GM19023 (cell line): Measurements from ENCODE around the gene TBC1D1.
A peak's percentile ranks its signal among the peaks of the same experiment; 100 is the strongest.

ENCODE experiments used
- ATAC-seq: cut with Tn5 transposase; IDR thresholded peaks from one replicate; pipeline ENCODE4 v1.9.1; 2021; ENCODE audit warnings: mild to moderate bottlenecking, moderate library complexity; ENCODE audit not compliant: unreplicated experiment

Gene TBC1D1

DNA sequence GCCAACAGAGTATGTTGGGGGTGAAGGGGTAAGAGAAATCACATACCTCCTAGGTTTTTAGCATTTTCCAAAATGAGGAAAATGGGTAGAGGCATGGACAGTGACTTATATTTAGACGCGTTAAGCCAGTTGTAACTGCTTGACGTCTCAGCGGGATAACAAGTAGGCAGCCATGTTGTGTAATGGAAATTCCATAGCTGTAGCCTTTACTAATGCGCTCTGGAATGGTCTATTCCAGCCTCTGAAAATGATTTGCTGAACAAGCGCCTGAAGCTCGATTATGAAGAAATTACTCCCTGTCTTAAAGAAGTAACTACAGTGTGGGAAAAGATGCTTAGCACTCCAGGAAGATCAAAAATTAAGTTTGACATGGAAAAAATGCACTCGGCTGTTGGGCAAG, 204.8 kb downstream of the TBC1D1 start:
- no peak for ATAC-seq

DNA sequence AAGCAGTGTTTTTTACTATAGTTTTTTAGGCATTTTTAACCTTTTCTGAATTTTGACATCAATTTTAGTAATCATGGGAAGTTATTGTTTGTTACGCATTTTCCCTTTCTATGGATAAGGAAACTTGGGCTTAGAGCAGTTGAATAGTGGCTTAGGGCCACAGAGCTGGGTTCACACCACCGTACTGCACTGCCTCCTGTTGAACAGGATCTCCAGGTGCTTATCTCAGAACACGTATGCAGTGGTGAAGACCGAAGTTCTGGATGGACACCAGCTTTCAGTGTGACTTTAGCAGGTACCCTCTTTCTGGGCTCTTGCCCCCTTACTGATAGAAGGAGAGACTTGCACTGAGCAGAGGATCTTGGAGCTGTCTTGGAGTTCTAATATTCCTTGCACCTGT, 206.9 kb downstream of the TBC1D1 start:
- ATAC-seq = no peak

DNA sequence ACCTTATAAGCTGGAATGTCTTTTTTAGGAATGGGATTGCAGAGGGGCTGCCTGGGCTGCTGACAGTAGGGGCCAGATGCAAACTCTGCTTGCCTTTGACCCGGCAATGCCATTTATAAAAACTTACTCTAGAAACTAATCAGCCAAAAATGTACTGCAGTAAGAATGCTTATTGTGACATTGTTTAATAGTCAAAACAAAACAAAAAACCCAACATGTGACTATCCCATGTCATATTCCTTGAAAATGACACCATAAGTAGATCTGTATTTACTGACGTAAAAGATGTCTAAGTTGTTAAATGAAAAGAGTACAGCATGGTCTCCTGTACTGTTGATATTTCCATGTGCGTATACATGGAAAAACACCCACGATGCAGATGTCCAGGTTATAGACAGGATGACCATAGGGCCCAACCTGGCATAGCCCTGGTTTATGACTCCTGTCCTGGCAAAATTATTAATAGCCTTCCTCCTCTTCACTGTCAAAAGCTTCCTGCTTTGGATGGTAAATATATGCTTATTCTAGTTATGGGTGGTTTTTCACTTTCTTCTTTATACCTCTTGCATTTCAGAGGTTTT, 208.2 kb downstream of the TBC1D1 start:
- ATAC-seq = no peak

DNA sequence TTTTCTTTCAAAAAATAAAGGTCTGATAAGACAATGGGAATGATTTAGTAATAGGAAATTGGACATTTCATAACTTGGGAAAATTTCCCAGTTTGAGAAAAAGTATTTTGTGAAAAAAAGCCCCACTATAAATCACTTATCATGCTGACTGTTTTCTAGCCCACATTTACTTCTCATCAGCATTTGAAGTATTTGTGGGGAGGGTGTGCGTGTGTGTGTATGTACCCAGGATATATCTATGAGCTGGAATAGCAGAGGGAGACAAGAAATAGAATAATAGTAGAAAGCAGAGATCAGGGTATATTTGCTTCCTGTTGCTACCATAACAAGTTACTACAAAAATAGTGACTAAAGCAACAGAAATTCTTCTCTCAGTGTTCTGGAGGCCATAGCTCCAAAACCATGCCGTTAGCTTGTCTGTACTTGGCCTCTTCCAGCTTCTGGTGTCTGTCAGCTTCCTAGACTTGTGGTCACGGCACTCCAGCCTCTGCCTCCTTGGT, 209.1 kb downstream of the TBC1D1 start:
- ATAC-seq = no peak

DNA sequence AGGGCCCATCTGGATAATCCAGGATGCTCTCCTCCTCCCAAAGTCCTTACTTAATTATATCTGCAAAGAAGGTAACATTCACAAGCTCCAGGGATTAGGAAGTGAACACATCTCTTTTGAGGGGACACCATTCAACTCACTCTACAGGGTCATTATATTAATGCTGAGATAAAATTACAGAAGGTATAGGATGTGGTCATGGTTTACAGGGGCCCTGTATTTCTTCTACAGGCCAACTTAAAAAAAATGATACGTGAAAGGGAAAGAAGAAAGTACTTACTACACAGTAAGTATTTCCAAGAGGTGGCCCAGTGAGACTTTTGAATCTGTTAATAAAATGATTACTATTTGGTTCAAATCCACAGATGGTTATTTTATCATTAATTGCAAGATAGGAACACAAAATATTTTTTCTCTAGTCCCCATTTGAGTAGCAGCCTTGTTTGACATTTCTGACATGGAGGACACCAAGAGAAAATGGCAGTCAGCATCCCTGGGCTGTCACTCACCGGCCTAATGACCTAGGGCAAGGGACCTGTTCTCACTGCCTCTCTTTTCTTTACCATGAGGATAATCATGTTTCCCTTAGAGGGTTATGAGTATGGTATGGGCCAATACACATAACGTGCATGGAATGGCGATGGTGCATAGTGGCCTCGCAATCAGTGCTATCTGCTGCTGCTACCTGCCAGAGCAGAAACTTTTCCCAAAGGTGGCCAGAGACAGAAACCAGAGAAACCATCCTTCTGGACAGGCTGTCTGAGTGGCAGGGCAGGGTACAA, 209.8 kb downstream of the TBC1D1 start:
- ATAC-seq = no peak

DNA sequence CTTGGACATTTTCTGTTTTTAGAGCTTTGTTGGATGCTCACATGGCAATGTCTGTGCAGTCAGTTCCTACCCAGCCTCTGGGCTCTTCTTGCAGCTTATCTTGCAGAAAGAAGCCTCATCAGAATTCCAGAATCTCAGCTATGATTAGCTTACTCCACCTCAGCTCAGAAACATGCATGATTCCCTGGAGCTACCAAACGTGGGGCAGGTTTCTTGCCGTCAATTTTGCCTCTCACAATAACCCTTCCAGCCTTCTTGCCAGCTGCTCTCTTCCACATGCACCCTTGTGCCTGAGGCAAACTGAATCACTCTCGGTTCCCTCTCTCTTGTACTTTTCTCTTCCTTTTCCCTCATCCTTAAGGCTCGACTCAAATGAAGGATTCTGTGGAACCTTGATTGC, 210.7 kb downstream of the TBC1D1 start:
- ATAC-seq = no peak

DNA sequence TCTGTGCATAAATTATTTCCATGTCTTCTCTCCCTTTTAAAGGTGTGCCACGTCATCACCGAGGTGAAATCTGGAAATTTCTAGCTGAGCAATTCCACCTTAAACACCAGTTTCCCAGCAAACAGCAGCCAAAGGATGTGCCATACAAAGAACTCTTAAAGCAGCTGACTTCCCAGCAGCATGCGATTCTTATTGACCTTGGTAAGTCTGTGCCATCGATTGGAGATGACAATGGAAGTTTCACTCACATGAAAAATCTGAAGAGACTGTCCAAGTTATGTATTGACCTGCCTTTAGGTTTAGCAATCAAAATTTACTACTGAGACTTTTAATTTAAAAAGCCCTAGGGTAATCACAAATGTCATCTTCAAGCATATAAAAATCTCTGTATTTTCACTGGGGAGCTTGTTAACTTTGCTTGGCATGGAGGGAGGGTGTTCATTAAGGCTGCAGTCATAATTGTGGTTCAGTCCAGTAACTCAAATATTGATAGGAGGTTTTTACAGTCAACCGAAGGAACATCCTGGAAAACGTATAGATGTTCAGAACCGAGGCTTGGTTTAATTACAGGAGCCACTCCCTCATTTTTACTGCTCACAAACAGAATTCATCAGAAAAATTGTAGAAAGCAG, 212.2 kb downstream of the TBC1D1 start:
- ATAC-seq = no peak

DNA sequence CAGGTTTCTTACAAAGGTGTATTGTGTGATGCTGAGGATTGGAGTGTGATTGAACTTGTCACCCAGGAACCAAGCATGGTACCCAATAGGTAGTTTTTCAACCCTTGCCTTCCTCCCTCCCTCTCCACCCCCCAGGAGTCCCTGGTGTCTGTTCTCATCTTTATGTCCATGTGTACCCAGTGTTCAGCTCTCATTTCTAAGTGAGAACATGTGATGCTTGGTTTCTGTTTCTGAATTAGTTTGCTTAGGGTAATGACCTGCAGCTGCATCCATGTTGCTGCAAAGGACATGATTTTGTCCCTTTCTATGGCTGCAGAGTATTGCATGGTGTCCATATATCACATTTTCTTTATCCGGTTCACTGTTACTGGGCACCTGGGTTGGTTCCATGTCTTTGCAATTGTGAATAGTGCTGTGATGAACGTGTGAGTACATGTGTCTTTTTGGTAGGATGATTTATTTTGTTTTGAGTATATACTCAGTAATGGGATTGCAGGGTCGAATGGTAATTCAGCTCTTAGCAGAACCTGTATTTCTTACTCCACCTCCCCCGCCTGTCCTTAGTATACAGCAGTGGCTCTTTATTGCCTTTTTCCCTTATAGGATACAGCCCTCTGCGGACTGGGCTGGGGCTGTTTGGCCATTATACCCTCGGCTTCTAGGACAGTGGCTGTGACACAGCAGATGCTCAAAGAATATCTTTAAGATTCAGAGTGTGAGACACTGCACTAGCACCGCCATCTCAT, 214.8 kb downstream of the TBC1D1 start:
- peak; percentile 96 for ATAC-seq

DNA sequence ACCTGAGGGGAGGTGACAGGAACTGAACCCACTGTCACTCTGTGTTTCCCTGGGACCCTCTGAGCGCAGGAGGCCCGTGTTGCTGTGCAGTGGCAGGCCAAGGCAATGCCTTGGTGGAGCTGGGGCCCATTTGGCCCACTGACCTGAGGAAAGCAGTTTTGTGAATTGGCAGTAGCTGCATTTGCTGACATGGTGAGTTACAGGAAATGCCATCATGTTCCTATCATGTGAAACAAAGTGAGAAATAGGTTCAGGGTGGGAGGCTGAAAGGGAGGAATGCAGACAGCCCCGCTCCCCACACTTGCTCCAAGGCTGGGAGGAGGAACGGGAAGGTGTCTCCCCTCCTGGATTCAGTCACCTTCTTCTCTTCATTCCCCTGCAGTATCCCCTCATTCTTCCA, 215.4 kb downstream of the TBC1D1 start:
- no peak for ATAC-seq

DNA sequence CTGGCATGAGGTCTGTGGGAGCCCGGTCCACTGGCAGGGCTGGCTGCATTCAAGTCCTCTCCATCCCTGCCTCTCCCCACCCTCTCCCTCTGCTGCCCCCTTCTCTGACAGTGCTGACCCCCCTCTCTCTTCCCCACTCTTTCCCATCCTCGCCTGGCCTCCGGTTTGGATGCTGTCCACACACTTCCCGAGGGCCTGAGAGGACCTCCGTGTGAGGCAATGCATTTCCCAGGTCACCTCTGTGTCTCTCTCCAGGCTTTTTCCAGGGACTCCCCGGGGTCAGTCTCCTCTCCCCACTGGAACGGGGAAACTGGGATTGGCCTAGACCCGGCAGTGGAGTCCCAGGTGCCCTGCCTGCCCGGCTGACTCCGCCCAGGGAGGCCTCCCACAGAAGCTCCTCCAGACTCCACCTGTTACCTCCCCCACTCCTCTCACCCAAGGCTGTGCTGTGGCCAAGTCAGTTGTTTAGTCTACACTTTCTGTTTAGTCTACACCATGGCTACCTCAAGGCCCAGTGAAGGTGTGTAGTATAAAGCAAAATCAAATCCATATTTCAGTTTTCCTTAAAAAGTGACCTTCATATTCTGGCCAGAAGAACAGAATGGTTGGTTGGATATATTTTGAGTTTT, 216.1 kb downstream of the TBC1D1 start:
- no peak for ATAC-seq

DNA sequence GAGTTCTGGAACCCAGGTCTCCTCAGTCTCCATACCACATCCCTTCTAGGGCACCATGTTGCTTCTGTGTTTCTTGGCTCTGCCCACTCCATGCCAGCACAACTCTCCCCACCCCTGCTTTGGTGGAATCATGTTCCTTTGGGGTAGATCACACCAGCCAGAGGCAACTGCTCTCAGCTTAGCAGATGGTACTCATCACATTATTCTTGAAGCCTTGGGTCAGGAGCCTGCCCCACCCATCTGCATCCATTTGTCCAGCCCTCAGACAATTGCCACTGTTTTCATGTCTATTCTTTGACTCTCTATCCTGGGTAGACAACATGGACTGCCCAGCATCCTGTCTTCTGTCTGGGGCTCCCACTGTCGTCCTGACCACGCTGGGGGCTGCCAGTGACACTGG, 216.9 kb downstream of the TBC1D1 start:
- no peak for ATAC-seq

DNA sequence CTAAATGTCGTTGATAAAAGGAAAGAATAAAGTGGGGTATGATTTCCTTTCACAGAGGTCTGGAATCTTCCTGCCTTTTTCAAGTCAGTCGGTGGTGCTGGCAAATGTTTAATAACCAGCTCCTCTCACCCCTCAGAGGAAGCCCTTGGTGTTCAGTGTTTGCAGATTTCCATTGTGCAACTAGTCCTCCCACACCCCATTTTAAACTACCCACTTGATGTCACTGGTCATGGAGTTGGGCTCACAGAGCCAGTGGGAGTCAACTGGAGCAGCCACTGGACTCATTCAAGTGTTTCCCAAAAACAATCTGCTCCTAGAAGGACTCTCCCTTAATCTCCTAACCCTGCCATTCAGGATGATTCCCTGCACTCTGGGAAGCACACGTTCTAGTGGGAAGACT, 218.5 kb downstream of the TBC1D1 start:
- no peak for ATAC-seq

DNA sequence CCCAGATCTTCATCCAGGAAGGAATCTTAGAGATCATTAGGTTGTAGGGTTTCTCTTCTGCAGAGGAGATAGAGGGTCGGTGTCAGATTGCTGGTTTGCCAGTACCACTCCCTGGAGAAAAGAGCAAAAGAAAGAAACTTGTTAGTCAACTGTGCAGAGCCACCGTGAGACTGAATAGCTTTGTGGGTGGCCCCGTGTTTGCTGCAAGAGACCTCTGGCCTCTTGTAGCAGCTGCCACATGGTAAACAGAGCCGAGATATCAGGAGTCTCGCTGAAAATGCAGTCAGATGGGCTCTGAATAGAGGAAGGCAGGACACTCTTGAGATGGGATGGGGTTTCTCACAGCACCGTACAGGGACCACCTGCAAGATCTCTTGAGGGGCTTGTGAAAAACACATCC, 219.0 kb downstream of the TBC1D1 start:
- ATAC-seq = no peak

DNA sequence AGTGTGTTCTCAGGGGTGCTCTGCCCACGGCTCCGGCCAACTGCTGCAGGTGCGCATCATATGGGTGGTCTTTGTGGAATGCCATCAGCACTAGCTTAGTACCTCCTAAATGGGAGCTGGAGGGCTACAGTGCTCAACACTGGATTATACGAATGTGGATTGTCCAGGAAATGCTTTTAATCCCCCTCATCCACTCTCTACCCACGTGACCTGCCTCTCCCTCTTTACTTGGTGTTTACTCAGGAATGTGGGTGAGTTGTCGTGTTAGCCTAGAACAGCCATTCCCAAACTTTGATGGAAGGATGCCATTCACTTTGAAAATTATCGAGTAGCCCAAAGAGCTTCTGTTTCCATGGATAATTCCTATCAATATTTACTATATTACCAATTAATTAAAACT, 220.1 kb downstream of the TBC1D1 start:
- no peak for ATAC-seq

DNA sequence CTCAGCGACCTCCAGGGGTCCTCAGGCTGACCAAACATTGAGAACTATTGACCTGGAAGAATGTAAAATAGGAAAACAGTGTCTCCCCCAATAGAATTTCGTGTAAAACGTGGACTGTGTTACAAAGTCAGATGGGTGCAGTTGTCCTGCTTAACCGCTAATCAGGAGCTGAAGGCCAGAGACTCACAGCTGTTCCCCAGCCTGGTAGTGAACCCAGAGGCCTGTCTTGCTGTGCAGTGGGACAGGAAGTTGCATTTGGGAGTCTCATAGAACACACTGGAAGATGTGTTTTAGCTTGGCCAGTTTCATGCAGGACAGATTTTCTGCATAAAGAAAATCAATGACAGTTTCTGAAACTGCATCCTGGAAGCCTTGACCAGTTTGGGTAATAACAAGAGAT, 220.8 kb downstream of the TBC1D1 start:
- ATAC-seq = no peak

DNA sequence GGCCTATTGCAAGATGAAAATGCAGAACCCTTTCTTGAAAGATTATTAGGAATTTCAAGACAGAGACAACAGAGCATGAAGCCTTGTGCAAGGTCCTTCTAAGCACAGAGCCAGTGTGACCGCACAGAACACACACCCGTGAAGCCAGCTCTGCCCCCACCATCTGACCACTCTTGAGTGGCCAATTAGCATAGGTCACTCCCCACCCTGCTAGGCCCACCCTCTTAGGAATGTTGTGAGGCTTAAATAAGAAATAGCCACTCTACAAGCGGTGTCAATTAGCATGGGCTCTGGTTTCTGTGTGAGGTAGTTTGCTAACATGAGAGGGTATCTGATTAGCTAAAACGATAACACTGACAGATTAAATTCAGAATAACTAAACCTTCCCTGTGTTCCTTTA, 222.2 kb downstream of the TBC1D1 start:
- no peak for ATAC-seq

DNA sequence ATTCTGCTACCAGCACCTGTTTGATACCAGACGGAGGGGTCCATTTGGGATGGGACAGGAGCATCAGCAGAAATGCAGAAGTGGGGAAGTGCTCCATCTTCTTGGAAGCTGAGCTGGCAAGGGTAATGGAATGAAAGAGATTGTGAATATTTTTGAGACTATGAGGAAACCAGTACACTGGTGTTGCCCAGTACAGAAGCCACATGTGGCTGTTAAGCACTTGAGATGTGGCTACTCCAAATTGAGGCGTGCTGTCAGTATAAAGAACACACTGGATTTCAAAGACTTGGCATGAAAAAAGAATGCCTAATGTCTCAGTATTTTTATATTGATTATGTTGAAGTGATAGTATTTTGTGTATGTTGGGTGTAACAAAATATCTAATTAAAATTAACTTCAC, 222.7 kb downstream of the TBC1D1 start:
- no peak for ATAC-seq

DNA sequence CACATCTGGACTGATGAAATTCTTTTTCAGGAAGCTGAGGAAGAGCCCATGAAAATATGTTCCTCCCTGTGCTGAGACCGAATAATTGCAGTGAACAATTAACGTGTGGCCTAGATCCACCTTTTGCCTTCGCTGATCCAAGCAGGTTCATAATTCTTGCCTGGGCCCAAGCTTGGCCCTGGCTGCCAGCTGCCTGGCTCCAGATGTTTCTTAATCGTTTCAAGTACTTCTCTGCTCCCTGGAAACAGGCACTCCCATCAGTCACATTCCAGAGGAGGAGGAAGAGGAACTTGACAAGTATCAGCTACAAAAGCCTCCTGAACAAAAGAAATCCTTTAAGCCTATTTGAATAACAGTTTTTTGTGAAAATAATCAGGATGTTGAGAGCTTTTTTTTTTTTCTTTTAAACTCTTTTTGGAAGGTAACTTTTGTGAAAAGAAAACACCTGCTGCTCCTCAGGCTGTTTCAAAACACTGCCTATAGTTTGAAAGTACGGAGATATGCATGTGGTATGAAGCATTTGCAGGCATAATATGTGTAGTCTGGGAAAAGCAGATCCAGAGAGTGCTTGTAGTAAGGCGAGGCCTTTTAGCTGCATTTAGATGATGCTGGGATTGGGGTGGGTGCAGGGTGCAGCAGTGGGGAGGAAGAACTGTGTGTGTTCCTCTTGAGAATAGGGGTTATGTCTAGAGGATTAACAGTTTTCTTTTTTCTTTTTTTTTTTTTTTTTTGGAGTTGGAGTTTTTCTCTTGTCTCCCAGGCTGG, 223.7 kb downstream of the TBC1D1 start:
- no peak for ATAC-seq

DNA sequence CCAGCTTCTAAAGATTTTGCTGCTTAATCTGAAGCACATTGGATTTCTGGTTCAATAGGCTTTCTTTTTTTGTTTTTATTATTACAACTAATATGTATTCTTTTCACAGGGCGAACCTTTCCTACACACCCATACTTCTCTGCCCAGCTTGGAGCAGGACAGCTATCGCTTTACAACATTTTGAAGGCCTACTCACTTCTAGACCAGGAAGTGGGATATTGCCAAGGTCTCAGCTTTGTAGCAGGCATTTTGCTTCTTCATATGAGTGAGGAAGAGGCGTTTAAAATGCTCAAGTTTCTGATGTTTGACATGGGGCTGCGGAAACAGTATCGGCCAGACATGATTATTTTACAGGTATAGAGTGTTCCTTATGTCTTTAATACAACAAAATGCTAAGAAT, 224.7 kb downstream of the TBC1D1 start:
- ATAC-seq = no peak

DNA sequence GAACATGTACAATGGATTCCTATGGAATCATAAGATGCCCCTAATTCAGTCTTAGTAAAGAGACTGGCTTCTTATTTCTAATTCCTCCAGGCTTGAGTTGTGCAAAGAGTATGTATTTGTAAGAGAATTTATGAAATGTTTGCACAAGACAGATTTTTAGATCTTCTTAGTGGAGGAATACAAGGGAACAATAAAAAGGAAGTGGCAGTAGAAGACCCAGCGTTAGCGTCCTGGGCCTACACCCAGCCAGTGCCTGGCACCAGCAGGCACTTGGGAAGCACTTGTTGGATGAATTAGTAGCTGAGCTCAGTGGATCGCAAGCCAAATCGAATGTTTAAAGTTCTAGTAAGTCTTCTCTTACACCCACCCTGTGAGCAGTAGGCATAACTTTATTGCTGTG, 226.7 kb downstream of the TBC1D1 start:
- no peak for ATAC-seq
